Mucosa of rectum (tissue), 2 donors: Measurements from ENCODE around the gene BLTP3A.
"Not testable (repeated sequence)": the region's sequence is repeated elsewhere in the genome, so short reads cannot be mapped to it uniquely, and the experiment has no call there.

Source experiments
- H3K27ac ChIP-seq, 2 donors: one replicate each; pipeline ENCODE4 v1.7.0; 2013; ENCODE audit warnings: inconsistent platforms in 2 of 2, low read depth in 2 of 2, low read length in 2 of 2
- H3K27me3 ChIP-seq, 2 donors: one replicate each; pipeline ENCODE4 v1.7.0; 2013; ENCODE audit warnings: low read length in 2 of 2; ENCODE audit not compliant: control insufficient read depth in 2 of 2, insufficient read depth in 2 of 2
- H3K36me3 ChIP-seq, 2 donors: one replicate each; pipeline ENCODE4 v1.7.0; 2013; ENCODE audit warnings: low read length in 2 of 2; ENCODE audit not compliant: control insufficient read depth in 2 of 2, insufficient read depth in 2 of 2
- H3K4me1 ChIP-seq, 2 donors: one replicate each; pipeline ENCODE4 v1.7.0; 2013; ENCODE audit warnings: low read length in 2 of 2, mild to moderate bottlenecking in 1 of 2; ENCODE audit not compliant: control insufficient read depth in 2 of 2, insufficient read depth in 2 of 2
- H3K4me3 ChIP-seq, 2 donors: one replicate each; pipeline ENCODE4 v1.7.0; 2013; ENCODE audit warnings: low read length in 2 of 2
- H3K9ac ChIP-seq, 2 donors: one replicate each; pipeline ENCODE4 v1.7.0; 2013; ENCODE audit warnings: low read length in 2 of 2, low read depth in 1 of 2, mild to moderate bottlenecking in 1 of 2
- H3K9me3 ChIP-seq, 2 donors: one replicate each; pipeline ENCODE4 v1.7.0; 2013; ENCODE audit warnings: low read length in 2 of 2; ENCODE audit not compliant: control insufficient read depth in 2 of 2
- donor health status: healthy.
- donor health status: Normal muscosa, but diverticular disease.

BLTP3A gene

DNA sequence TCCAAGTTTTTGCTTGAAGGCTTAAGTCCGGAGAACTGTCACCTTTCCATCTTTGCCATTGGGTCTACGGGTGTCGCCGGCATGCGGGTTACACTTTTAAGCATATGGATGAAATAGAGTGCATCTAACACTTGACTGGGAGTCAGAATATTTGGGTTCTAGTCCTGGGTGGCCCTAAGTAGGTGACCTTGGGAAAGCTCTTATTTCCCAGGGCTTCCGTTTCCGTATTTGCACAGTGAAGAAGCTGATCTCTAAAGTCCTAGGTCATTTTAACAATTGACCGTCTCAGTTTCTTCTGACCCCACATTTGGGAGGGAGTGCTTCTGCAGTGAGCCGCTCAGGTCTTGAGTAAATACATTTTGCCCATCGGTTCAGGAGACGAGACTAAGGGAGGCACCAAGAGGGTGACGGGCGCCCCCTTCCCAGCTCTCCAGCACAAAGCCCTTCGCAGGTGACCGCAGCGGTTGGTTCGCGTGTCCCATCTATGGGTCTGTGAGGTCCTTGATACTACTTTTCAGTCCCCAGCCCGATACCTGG lies 651 bp upstream of the BLTP3A start:
- no peaks in the 10 kb centered on the region for H3K9me3 ChIP-seq
- peak overlapping the region; percentile 86 to 97 for H3K9ac ChIP-seq
- H3K27ac ChIP-seq: peak overlapping the region; percentile 83 to 90

DNA sequence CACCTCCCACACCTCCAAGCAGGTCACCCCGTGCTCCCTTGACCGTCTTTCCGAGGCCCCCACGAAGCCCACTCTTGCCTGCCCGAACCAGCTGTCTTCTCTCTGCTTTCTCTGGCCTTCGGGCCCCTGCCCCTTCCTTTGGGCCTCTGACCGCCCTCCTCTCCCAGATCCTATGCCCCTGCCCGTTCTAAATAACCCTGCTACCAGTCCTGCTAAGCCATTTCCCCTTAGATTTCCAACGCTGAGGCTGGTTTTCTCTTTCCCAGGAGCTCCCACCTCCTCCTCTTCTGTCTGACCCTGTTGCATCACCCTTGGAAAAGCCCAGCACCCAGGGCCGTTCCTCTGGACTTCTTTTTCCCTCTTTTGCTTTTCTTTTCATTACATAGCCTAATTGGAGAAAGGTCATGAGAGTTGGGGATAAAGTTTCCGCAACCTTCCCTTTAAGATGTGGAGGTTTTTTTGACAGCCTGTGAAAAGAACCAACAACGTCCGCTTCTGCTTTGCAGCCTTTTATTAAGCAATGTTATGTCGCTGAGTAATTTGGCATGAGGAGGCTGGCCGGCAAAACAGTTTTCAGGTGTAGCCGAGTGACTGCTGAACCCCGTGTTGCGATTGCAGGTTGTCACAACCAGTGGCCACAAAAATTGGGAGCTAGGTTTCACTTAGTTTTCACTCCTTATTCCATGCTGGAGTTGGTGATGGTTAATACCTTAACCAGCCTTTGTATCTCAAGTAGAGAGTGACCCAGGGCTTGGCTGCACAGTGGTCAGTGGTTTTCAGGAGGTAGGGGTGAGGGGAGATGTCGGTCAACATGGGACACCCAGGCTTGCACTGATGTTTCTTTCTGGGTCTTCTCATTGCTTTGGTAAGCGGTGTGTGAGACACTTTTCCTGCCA lies 970 bp downstream of the BLTP3A start:
- Histone ChIP-seq H3K9me3 (no peaks in the 10 kb centered on the region), H3K9ac (peak overlapping the region; percentile 86 to 97), H3K27ac (peak overlapping the region; percentile 83 to 90), H3K4me1 (peaks cover 8% of the 10 kb centered on the region in 2 donors), H3K27me3 (no peaks in the 10 kb centered on the region), H3K4me3 (peak overlapping the region; percentile 84 to 96), H3K36me3 (no peaks in the 10 kb centered on the region)

More for the DNA sequence above, 651 bp upstream of the BLTP3A start:
- Histone ChIP-seq H3K4me1 (peaks cover 8% of the 10 kb centered on the region in 2 donors), H3K27me3 (no peaks in the 10 kb centered on the region), H3K4me3 (peak overlapping the region; percentile 84 to 96), H3K36me3 (no peaks in the 10 kb centered on the region)

GRCh38 chr6:34793877-34794276 lies 2.0 kb downstream of the BLTP3A start:
- Histone ChIP-seq H3K9ac (no peak overlapping the region), H3K4me1 (peaks cover 8% of the 10 kb centered on the region in 2 donors)

DNA sequence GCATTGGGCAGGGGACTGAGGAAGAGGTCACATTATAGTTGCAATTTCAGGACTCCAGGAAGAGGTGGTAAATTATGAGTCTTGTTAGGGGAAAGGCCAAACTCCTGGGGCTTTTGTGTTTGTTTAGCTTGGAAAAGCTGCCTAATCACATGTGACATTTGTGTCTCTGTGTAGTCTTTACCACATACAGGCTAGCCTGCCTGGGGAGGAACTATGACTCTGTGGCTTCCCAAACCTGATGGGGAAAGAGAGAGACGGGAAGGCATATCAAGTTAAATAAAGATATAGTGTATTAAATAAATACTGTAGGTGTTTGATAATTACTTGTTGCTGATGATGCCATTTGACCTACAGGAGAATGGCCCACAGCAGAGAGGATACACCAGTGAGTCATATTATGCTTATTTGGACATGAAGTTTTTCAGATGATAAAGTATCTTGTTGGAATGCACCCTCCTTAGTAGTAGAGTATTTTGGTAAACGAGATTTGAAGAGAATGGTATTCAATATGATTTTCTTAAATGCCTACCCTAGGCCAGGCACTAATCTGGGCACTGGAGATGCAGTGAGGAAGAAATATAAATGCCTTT lies 4.0 kb downstream of the BLTP3A start:
- Histone ChIP-seq H3K4me1 (peaks cover 8% of the 10 kb centered on the region in 2 donors), H3K9me3 (no peaks in the 10 kb centered on the region), H3K27me3 (no peaks in the 10 kb centered on the region), H3K9ac (no peak overlapping the region), H3K27ac (no peak overlapping the region), H3K36me3 (no peaks in the 10 kb centered on the region), H3K4me3 (no peak overlapping the region)

More at GRCh38 chr6:34793877-34794276, 2.0 kb downstream of the BLTP3A start:
- H3K4me3 ChIP-seq: no peak overlapping the region
- H3K36me3 ChIP-seq: no peaks in the 10 kb centered on the region
- H3K27ac ChIP-seq: no peak overlapping the region
- no peaks in the 10 kb centered on the region for H3K27me3 ChIP-seq
- no peaks in the 10 kb centered on the region for H3K9me3 ChIP-seq

- peaks cover 3 to 5% of the 10 kb centered on the region in 2 donors for H3K4me1 ChIP-seq
- no peaks in the 10 kb centered on the region for H3K36me3 ChIP-seq
- H3K27me3 ChIP-seq: no peaks in the 10 kb centered on the region
Observed at GRCh38 chr6:34798057-34798456, 6.2 kb downstream of the BLTP3A start.

DNA sequence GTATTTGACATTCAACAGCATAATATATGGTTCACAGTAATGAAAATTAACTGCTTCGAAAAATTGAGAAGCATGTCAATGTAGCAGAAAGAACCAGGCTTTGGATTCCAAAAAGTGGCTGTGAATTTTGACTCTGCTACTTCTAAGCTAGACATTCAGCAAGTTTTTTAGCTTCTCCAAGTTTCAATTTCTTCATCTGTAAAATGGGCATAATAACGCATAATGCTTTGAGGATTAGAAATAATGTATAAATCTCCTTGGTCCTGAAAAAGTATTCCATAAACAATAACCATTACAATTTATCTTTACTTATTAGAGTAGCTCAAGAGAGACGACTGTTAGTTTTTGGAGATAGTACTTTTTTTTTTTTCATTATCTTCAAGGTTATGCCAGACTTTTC lies 7.7 kb downstream of the BLTP3A start:
- H3K4me1 ChIP-seq: no peaks in the 10 kb centered on the region
- no peaks in the 10 kb centered on the region for H3K9me3 ChIP-seq
- no peak overlapping the region for H3K27ac ChIP-seq
- no peak overlapping the region for H3K9ac ChIP-seq
- H3K27me3 ChIP-seq: no peaks in the 10 kb centered on the region
- H3K4me3 ChIP-seq: no peak overlapping the region
- H3K36me3 ChIP-seq: no peaks in the 10 kb centered on the region

More at GRCh38 chr6:34798057-34798456, 6.2 kb downstream of the BLTP3A start:
- Histone ChIP-seq H3K9me3 (no peaks in the 10 kb centered on the region), H3K9ac (no peak overlapping the region), H3K27ac (no peak overlapping the region), H3K4me3 (no peak overlapping the region)

DNA sequence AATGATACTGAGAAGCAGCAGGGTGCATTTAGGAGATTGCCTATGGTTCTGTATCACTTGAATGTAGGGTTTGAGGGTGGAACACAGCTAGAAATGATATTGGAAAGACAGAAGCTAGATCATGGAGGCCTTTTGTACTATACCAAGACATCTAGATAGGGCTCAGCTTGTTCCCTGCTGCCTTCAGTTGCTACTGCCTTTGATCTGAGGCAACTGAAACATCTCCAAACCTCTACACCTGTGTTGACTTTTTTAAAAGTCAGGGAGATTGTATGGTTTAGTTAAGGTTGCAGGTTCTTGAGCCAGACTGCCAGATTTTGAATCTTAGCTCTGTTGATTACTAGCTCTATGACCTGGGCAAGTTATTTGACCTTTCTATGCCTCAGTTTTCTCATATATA lies 12.7 kb downstream of the BLTP3A start:
- Histone ChIP-seq H3K4me1 (no peaks in the 10 kb centered on the region), H3K27ac (no peak overlapping the region), H3K36me3 (no peaks in the 10 kb centered on the region), H3K9ac (no peak overlapping the region), H3K27me3 (no peaks in the 10 kb centered on the region), H3K9me3 (no peaks in the 10 kb centered on the region), H3K4me3 (no peak overlapping the region)

- not testable (repeated sequence) for H3K4me1 ChIP-seq, H3K4me3 ChIP-seq, H3K36me3 ChIP-seq, H3K9ac ChIP-seq, H3K27me3 ChIP-seq, H3K9me3 ChIP-seq, H3K27ac ChIP-seq
Observed at GRCh38 chr6:34805074-34805473, 13.2 kb downstream of the BLTP3A start.

DNA sequence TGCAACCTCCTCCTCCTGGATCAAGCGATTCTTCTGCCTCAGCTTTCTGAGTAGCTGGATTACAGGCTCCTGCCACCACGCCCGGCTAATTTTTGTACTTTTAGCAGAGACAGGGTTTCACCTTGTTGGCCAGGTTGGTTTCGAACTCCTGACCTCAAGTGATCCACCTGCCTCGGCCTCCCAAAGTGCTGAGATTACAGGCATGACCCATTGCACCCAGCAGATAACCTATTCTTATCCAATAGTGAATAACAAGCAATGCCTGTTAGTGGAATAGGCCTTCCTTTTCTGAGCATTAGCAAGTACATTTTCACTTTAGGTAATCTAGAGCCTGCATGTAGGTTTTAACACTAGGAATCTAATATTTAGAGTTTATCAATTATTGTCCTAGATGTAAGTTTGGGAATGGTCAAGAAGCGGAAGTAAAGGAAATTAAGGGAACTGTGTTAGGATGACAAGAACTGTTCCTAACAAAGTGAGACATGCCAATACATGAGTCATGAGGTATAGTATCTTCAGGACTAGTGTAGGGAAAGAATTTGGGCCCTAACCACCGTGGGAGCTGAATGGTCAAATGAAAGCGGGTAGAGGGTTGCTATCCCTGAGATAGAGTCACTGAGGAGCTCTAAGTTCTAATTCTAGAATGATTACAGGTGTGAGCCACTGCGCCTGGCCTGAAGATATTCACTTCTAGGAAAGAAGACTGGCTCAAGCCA lies 15.0 kb downstream of the BLTP3A start:
- Histone ChIP-seq H3K4me1 (no peaks in the 10 kb centered on the region), H3K27ac (no peak overlapping the region), H3K9ac (no peak overlapping the region), H3K36me3 (no peaks in the 10 kb centered on the region), H3K9me3 (no peaks in the 10 kb centered on the region), H3K4me3 (no peak overlapping the region), H3K27me3 (no peaks in the 10 kb centered on the region)

GRCh38 chr6:34808473-34808872 lies 16.6 kb downstream of the BLTP3A start:
- H3K4me3 ChIP-seq, H3K27me3 ChIP-seq: not testable (repeated sequence)

More at GRCh38 chr6:34808473-34808872, 16.6 kb downstream of the BLTP3A start:
- not testable (repeated sequence) for H3K9me3 ChIP-seq, H3K9ac ChIP-seq, H3K4me1 ChIP-seq, H3K27ac ChIP-seq, H3K36me3 ChIP-seq
